ENCODE data around the gene PKP2. TPM values are rescaled to one million over a fixed set of nuclear protein-coding genes. Genes with fewer than 3 reads are reported as not detected.

The PKP2 gene
- total and polyA plus RNA-seq, 2 of the 4 experiments (the other 2 are of a cell fraction), result 0.10 to 0.18 TPM

GRCh38 chr12:32822344-32822743 lies 74.2 kb downstream of the PKP2 start:
- dilution Hi-C loops (cut with HindIII; ENCODE audit: low sequenced_read_pairs, unreplicated experiment), result no loop called here
- DNase-seq (no peak), ATAC-seq (ENCODE audit: low read depth) (no peak)
- no TSS peak for BruUV-seq (replicated peaks)
- Histone ChIP-seq H3K56ac (ENCODE audit: extremely low read depth, insufficient read depth, low read length) (no peak overlapping the region), H3K4ac (ENCODE audit: low read depth, low read length) (no peak overlapping the region), H3K9ac (ENCODE audit: low read depth, low read length) (no peak overlapping the region), H3K9me1 (ENCODE audit: insufficient read depth, low read length) (no peaks in the 10 kb centered on the region), H3K9me3 (ENCODE audit: control insufficient read depth, insufficient read depth, low read length) (no peaks in the 10 kb centered on the region), H2AK9ac (replicated peaks; ENCODE audit: low read depth, low read length, poor library complexity) (no peak overlapping the region), H3K4me3 (ENCODE audit: insufficient read depth, low read depth, low read length) (no peak overlapping the region), H3K4me2 (ENCODE audit: low read depth, low read length) (no peak overlapping the region), H3K79me1 (ENCODE audit: low read depth in 1 of 2, low read length in 2 of 2) (no peaks in the 10 kb centered on the region), H2AFZ (replicated peaks; ENCODE audit: low read length, poor library complexity) (no peak overlapping the region), H3K23ac (ENCODE audit: low read depth, low read length) (no peak overlapping the region), H2BK5ac (ENCODE audit: low read depth, low read length, poor library complexity, severe bottlenecking) (no peak overlapping the region), H4K5ac (ENCODE audit: low read depth, low read length) (no peak overlapping the region), H4K20me1 (ENCODE audit: insufficient read depth, low read length) (no peaks in the 10 kb centered on the region), H3K36me3 (ENCODE audit: control insufficient read depth, insufficient read depth, low read length) (no peaks in the 10 kb centered on the region), H2BK120ac (ENCODE audit: low read depth, low read length) (no peak overlapping the region), H4K91ac (ENCODE audit: insufficient read depth, low read depth, low read length) (no peak overlapping the region), H3K27me3 (ENCODE audit: control insufficient read depth, insufficient read depth, low read length) (no peaks in the 10 kb centered on the region), H3K4me1 (ENCODE audit: control insufficient read depth, insufficient read depth, low read length) (no peaks in the 10 kb centered on the region), H2BK20ac (ENCODE audit: low read depth, low read length) (no peak overlapping the region), H3K14ac (replicated peaks; ENCODE audit: low read depth, low read length) (no peak overlapping the region), H3K18ac (ENCODE audit: low read depth, low read length) (no peak overlapping the region), H2BK15ac (ENCODE audit: low read depth, low read length) (no peak overlapping the region), H2AK5ac (ENCODE audit: low read depth, low read length) (no peak overlapping the region), H4K8ac (ENCODE audit: low read depth in 2 of 2, low read length in 2 of 2) (no peak overlapping the region), H3K27ac (ENCODE audit: insufficient read depth, low read length) (no peak overlapping the region)
- WGBS, 2 experiments (ENCODE audit: extremely low coverage in 2 of 2, insufficient read length in 1 of 2), result 67 to 100% methylated on average over 1 of the region's 5 CpGs
- in situ Hi-C loops (cut with MboI; ENCODE audit: low sequenced_read_pairs), result no loop called here
- POLR2A ChIA-PET (ENCODE audit: unreplicated experiment), result no interaction called here
- no peak for TF ChIP-seq USF2 (IDR thresholded peaks at IDR 0.05; ENCODE audit: low read depth, low read length)
- TF ChIP-seq SMC3 (IDR thresholded peaks at IDR 0.05; ENCODE audit: low read depth, low read length), result no peak
- no peak for TF ChIP-seq MAFK (IDR thresholded peaks at IDR 0.05; ENCODE audit: low read depth, low read length)
- intact Hi-C loops (cut with micrococcal nuclease), result no loop called here
- CTCF ChIA-PET, result no interaction called here
